ENCODE results near the gene AKR1D1.

- TF ChIP-seq CTCF (IDR thresholded peaks at IDR 0.05) (no peak), EP300 (IDR thresholded peaks at IDR 0.05) (no peak)
Measured at GRCh38 chr7:138126928-138127327, 50.7 kb downstream of the AKR1D1 start.

Measured in stomach (tissue), 4 donors.